IMR-90 (cell line): ENCODE data around the gene ANXA3. TPM values are rescaled to one million over a fixed set of nuclear protein-coding genes. Genes with fewer than 3 reads are reported as not detected.

ENCODE experiments used
- ATAC-seq: fragments of 200-7000 bp; cut with Tn5 transposase; 2 replicates; pipeline ENCODE4 v1.9.1; 2020; ENCODE audit warnings: low read depth, mild to moderate bottlenecking, moderate library complexity
- BruUV-seq: library from RNA; stranded (reverse); fragments of 400-500 nt; replicated peaks from 2 replicates; lab custom pipeline; 2021; lab: Mats Ljungman, UMichigan
- CTCF ChIA-PET: fragments of 300-600 bp; formaldehyde crosslinking; extraction: SDS; loops from one replicate; lab custom pipeline; 2021; ENCODE audit warnings: antibody characterized with exemption; lab: Yijun Ruan, JAX
- POLR2A ChIA-PET: fragments of 300-600 bp; sonication (Branson Sonifier 250); formaldehyde crosslinking; loops from one replicate; lab custom pipeline; 2022; ENCODE audit warnings: antibody characterized with exemption; ENCODE audit not compliant: unreplicated experiment; lab: Charles Lee
- DNase-seq: peaks from one replicate; pipeline ENCODE4 v3.0.0; 2013
- H2AFZ ChIP-seq: replicated peaks from 2 replicates; pipeline ENCODE3; 2013; ENCODE audit warnings: low read length, mild to moderate bottlenecking; ENCODE audit not compliant: poor library complexity
- H2AK5ac ChIP-seq: 2 replicates; pipeline ENCODE4 v1.6.1; 2013; ENCODE audit warnings: low read depth, low read length, inconsistent platforms
- H2AK9ac ChIP-seq: replicated peaks from 2 replicates; pipeline ENCODE3; 2013; ENCODE audit warnings: mild to moderate bottlenecking, low read depth, low read length, moderate library complexity; ENCODE audit not compliant: poor library complexity
- H2BK120ac ChIP-seq: 2 replicates; pipeline ENCODE4 v1.6.1; 2013; ENCODE audit warnings: low read depth, low read length, inconsistent platforms
- H2BK15ac ChIP-seq: 3 replicates; pipeline ENCODE4 v1.6.1; 2013; ENCODE audit warnings: low read depth, low read length, inconsistent platforms
- H2BK20ac ChIP-seq: 2 replicates; pipeline ENCODE4 v1.6.1; 2013; ENCODE audit warnings: low read depth, mild to moderate bottlenecking, inconsistent platforms, low read length, moderate library complexity
- H2BK5ac ChIP-seq: 2 replicates; pipeline ENCODE4 v1.6.1; 2013; ENCODE audit warnings: mild to moderate bottlenecking, low read depth, low read length, inconsistent platforms; ENCODE audit not compliant: poor library complexity, severe bottlenecking
- H3K14ac ChIP-seq: replicated peaks from 2 replicates; pipeline ENCODE4 v1.6.1; 2013; ENCODE audit warnings: low read depth, low read length, inconsistent platforms
- H3K18ac ChIP-seq: 2 replicates; pipeline ENCODE4 v1.6.1; 2013; ENCODE audit warnings: low read depth, low read length, control low read depth
- H3K23ac ChIP-seq: 2 replicates; pipeline ENCODE4 v1.6.1; 2013; ENCODE audit warnings: low read depth, low read length, inconsistent platforms
- H3K27ac ChIP-seq: 2 replicates; pipeline ENCODE4 v1.5.1; 2013; ENCODE audit warnings: mild to moderate bottlenecking, control low read depth, low read length; ENCODE audit not compliant: insufficient read depth
- H3K27me3 ChIP-seq: 2 replicates; pipeline ENCODE4 v1.6.1; 2013; ENCODE audit warnings: low read length; ENCODE audit not compliant: control insufficient read depth, insufficient read depth
- H3K36me3 ChIP-seq: 2 replicates; pipeline ENCODE4 v1.6.1; 2013; ENCODE audit warnings: low read length, mixed read lengths; ENCODE audit not compliant: control insufficient read depth, insufficient read depth
- H3K4ac ChIP-seq: 2 replicates; pipeline ENCODE4 v1.6.1; 2013; ENCODE audit warnings: low read depth, low read length, inconsistent platforms
- H3K4me1 ChIP-seq: 2 replicates; pipeline ENCODE4 v1.6.1; 2013; ENCODE audit warnings: low read length, mixed read lengths; ENCODE audit not compliant: control insufficient read depth, insufficient read depth
- H3K4me2 ChIP-seq: 2 replicates; pipeline ENCODE4 v1.6.1; 2013; ENCODE audit warnings: low read depth, mild to moderate bottlenecking, control low read depth, low read length, moderate library complexity
- H3K4me3 ChIP-seq: 2 replicates; pipeline ENCODE4 v1.5.1; 2013; ENCODE audit warnings: low read depth, mild to moderate bottlenecking, control low read depth, low read length, moderate library complexity; ENCODE audit not compliant: insufficient read depth
- H3K56ac ChIP-seq: 2 replicates; pipeline ENCODE4 v1.6.1; 2013; ENCODE audit warnings: low read length, inconsistent platforms; ENCODE audit not compliant: insufficient read depth; ENCODE audit errors: extremely low read depth
- H3K79me1 ChIP-seq, 2 experiments: 2 replicates each; pipeline ENCODE4 v1.6.1; 2013; ENCODE audit warnings: low read length in 2 of 2, inconsistent platforms in 1 of 2, low read depth in 1 of 2
- H3K9ac ChIP-seq: 2 replicates; pipeline ENCODE4 v1.6.1; 2013; ENCODE audit warnings: low read depth, low read length, control low read depth
- H3K9me1 ChIP-seq: 2 replicates; pipeline ENCODE4 v1.6.1; 2013; ENCODE audit warnings: low read length, inconsistent platforms; ENCODE audit not compliant: insufficient read depth
- H3K9me3 ChIP-seq: 2 replicates; pipeline ENCODE4 v1.6.1; 2013; ENCODE audit warnings: low read length; ENCODE audit not compliant: control insufficient read depth, insufficient read depth
- H4K20me1 ChIP-seq: 2 replicates; pipeline ENCODE4 v1.6.1; 2013; ENCODE audit warnings: low read length, inconsistent platforms; ENCODE audit not compliant: insufficient read depth
- H4K5ac ChIP-seq: 2 replicates; pipeline ENCODE4 v1.6.1; 2013; ENCODE audit warnings: mild to moderate bottlenecking, low read depth, low read length, control low read depth
- H4K8ac ChIP-seq, 2 experiments: 2 replicates each; pipeline ENCODE4 v1.6.1; 2013; ENCODE audit warnings: low read depth in 2 of 2, low read length in 2 of 2, control low read depth in 1 of 2, inconsistent platforms in 1 of 2
- H4K91ac ChIP-seq: 2 replicates; pipeline ENCODE4 v1.6.1; 2013; ENCODE audit warnings: low read depth, low read length, inconsistent platforms; ENCODE audit not compliant: insufficient read depth
- BHLHE40 ChIP-seq: fragments of 150-350 bp; IDR thresholded peaks from 2 replicates; pipeline ENCODE4 v1.6.1; 2016; ENCODE audit warnings: mild to moderate bottlenecking, low read depth, low read length
- CEBPB ChIP-seq: IDR thresholded peaks from 2 replicates; pipeline ENCODE4 v1.6.1; 2012; ENCODE audit warnings: low read depth, low read length, improper control_type of control experiment
- CHD1 ChIP-seq: IDR thresholded peaks from 2 replicates; pipeline ENCODE4 v1.6.1; 2012; ENCODE audit warnings: low read depth, low read length, improper control_type of control experiment
- FOS ChIP-seq: fragments of 150-350 bp; IDR thresholded peaks from 2 replicates; pipeline ENCODE4 v1.6.1; 2016; ENCODE audit warnings: low read depth, low read length
- MAFK ChIP-seq: IDR thresholded peaks from 2 replicates; pipeline ENCODE4 v1.6.1; 2012; ENCODE audit warnings: low read depth, low read length, improper control_type of control experiment
- MAZ ChIP-seq: IDR thresholded peaks from 2 replicates; pipeline ENCODE4 v1.6.1; 2012; ENCODE audit warnings: low read depth, mild to moderate bottlenecking, low read length, improper control_type of control experiment, moderate library complexity, borderline replicate concordance
- MXI1 ChIP-seq: IDR thresholded peaks from 2 replicates; pipeline ENCODE4 v1.6.1; 2012; ENCODE audit warnings: low read depth, mild to moderate bottlenecking, low read length, moderate library complexity, borderline replicate concordance
- NFE2L2 ChIP-seq: fragments of 150-350 bp; IDR thresholded peaks from 2 replicates; pipeline ENCODE4 v1.6.1; 2016; ENCODE audit warnings: low read depth, mild to moderate bottlenecking, low read length
- POLR2A ChIP-seq: IDR thresholded peaks from 2 replicates; pipeline ENCODE4 v1.6.1; 2012; ENCODE audit warnings: mild to moderate bottlenecking, low read depth, low read length
- RAD21 ChIP-seq: IDR thresholded peaks from 2 replicates; pipeline ENCODE4 v1.6.1; 2012; ENCODE audit warnings: low read length, improper control_type of control experiment
- RCOR1 ChIP-seq: IDR thresholded peaks from 2 replicates; pipeline ENCODE4 v1.6.1; 2012; ENCODE audit warnings: mild to moderate bottlenecking, low read length, improper control_type of control experiment; ENCODE audit not compliant: insufficient replicate concordance
- SMC3 ChIP-seq: fragments of 150-350 bp; IDR thresholded peaks from 2 replicates; pipeline ENCODE4 v1.6.1; 2016; ENCODE audit warnings: low read depth, mild to moderate bottlenecking, antibody characterized with exemption, low read length, moderate library complexity
- WGBS, 2 experiments: methylation state at CpG; one replicate each; pipeline versions ENCODE4 v1.1.5 to v1.1.7; 2013; ENCODE audit warnings: missing lambda C conversion rate in 2 of 2; ENCODE audit not compliant: insufficient read length in 1 of 2; ENCODE audit errors: extremely low coverage in 2 of 2; 5-methylcytosine and 5-hydroxymethylcytosine counted together
- dilution Hi-C: fragments of 300-500 bp; cut with HindIII; formaldehyde crosslinking; loops from one replicate; pipeline ENCODE4 v1.14.3; 2018; ENCODE audit warnings: low sequenced_read_pairs; ENCODE audit not compliant: unreplicated experiment
- in situ Hi-C: fragments of 300-500 bp; cut with MboI; formaldehyde crosslinking; loops from 3 replicates; pipeline ENCODE4 v1.14.3; 2019; ENCODE audit warnings: low sequenced_read_pairs, inconsistent platforms, mixed read lengths
- intact Hi-C: fragments of 100-400 bp; cut with micrococcal nuclease; formaldehyde crosslinking; loops from 2 replicates; pipeline ENCODE4 v1.10.0; 2022
- polyA plus RNA-seq, 3 experiments: library from polyadenylated mRNA; depleted of rRNA; stranded (reverse); fragments of >200 nt; gene quantifications; 2 replicates each; pipeline ENCODE4 v1.2.3, GENCODE V29; 2012; ENCODE audit warnings: low replicate concordance in 1 of 3
- total RNA-seq: library from RNA; depleted of rRNA; stranded (reverse); fragments of >200 nt; gene quantifications from 2 replicates; pipeline ENCODE4 v1.2.3, GENCODE V29; 2012
- TF ChIP-seq, protein P1 (sequence below): fragments of 150-350 bp; IDR thresholded peaks from 2 replicates; pipeline ENCODE4 v1.6.1; 2016; ENCODE audit warnings: low read depth, mild to moderate bottlenecking, low read length, moderate library complexity, borderline replicate concordance

ANXA3 gene
- total and polyA plus RNA-seq, 2 of the 4 experiments (the other 2 are of a cell fraction), result 4.2 to 5.0 TPM

- H2BK120ac ChIP-seq, result no peak overlapping the region; the same call in 1 of the 2 replicates
- no peaks in the 10 kb centered on the region for H3K27me3 ChIP-seq
- H3K4me1 ChIP-seq, result peaks cover 10% of the 10 kb centered on the region
- no peak overlapping the region for H3K4ac ChIP-seq
- no peak for ATAC-seq
- H2BK5ac ChIP-seq, result no peak overlapping the region
- no peak overlapping the region for H3K4me3 ChIP-seq
- no peak overlapping the region for H3K23ac ChIP-seq
- H3K9ac ChIP-seq, result no peak overlapping the region
- H3K18ac ChIP-seq, result no peak overlapping the region
- H3K9me1 ChIP-seq, result peaks cover 10% of the 10 kb centered on the region
- POLR2A ChIA-PET, result no interaction called here
- no peaks in the 10 kb centered on the region for H4K20me1 ChIP-seq
- H2AK9ac ChIP-seq, result no peak overlapping the region
- no peak overlapping the region for H3K27ac ChIP-seq
- DNase-seq, result no peak
- no TSS peak for BruUV-seq
- H3K56ac ChIP-seq, result no peak overlapping the region
- H3K14ac ChIP-seq, result no peak overlapping the region
- H4K91ac ChIP-seq, result no peak overlapping the region
- no peak overlapping the region for H2AFZ ChIP-seq
- dilution Hi-C loops (no loop called here), intact Hi-C loops (no loop called here), in situ Hi-C loops (no loop called here)
- H3K9me3 ChIP-seq, result no peaks in the 10 kb centered on the region
- no CpG with 5 or more reads among the region's 1 CpG for WGBS, 2 experiments
- TF ChIP-seq BHLHE40, result no peak
- TF ChIP-seq, protein P1, sequence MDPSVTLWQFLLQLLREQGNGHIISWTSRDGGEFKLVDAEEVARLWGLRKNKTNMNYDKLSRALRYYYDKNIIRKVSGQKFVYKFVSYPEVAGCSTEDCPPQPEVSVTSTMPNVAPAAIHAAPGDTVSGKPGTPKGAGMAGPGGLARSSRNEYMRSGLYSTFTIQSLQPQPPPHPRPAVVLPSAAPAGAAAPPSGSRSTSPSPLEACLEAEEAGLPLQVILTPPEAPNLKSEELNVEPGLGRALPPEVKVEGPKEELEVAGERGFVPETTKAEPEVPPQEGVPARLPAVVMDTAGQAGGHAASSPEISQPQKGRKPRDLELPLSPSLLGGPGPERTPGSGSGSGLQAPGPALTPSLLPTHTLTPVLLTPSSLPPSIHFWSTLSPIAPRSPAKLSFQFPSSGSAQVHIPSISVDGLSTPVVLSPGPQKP, result no peak
- TF ChIP-seq CHD1, result no peak
- no peak for TF ChIP-seq MXI1
- no peak for TF ChIP-seq FOS
- no peak for TF ChIP-seq RCOR1
- TF ChIP-seq POLR2A, result no peak
- no peak for TF ChIP-seq MAFK
- TF ChIP-seq NFE2L2, result no peak
- TF ChIP-seq RAD21, result no peak
- TF ChIP-seq CEBPB, result no peak
- TF ChIP-seq MAZ, result no peak
- no peak for TF ChIP-seq SMC3
- CTCF ChIA-PET, result interaction anchor here (0.8 kb wide), 1 partner anchor 9 kb away, joined by 4 read pairs; no protein-coding TSS in a partner anchor
- no peak overlapping the region for H2AK5ac ChIP-seq
- no peak overlapping the region for H2BK20ac ChIP-seq
- H4K5ac ChIP-seq, result no peak overlapping the region
- H3K4me2 ChIP-seq, result no peak overlapping the region
- 0 out of 4 replicates have a peak, but pooled peaks cover 0 to 4% of the 10 kb centered on the region in 2 experiments for H3K79me1 ChIP-seq
- no peaks in the 10 kb centered on the region for H3K36me3 ChIP-seq
- H4K8ac ChIP-seq, result no peak overlapping the region
- no peak overlapping the region for H2BK15ac ChIP-seq
Observed at GRCh38 chr4:78527103-78527502, 24.5 kb upstream of the ANXA3 start.
